Raji (cell line): ENCODE measurements around the gene MDP1.
A peak's percentile ranks its signal among the peaks of the same experiment; 100 is the strongest.

Experiments used
- POLR2A ChIP-seq: IDR thresholded peaks from 2 replicates; pipeline ENCODE4 v1.6.1; 2011; ENCODE audit warnings: low read depth, low read length, control low read depth; ENCODE audit not compliant: insufficient read depth

Gene MDP1

DNA sequence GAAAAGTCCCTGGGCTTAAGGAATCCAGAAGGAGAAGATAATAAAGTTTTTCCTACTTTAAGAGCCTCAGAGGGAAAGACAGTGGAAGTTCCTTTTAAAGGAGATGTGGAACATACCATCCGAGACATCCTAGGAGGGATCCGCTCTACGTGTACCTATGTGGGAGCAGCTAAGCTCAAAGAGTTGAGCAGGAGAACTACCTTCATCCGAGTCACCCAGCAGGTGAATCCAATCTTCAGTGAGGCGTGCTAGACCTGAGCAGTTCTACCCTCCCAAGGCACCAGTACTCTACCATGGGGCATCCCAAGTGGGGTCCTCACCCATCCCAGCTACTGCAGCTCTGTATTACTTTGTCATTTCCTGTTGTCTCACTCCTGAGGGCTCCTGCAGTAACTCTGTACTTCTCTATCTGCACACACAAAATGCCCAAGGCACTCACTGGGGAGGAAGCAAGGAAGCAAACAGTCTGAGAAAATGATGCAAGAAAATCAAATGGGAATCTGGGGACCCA is 22.7 kb upstream of the MDP1 start:
- no peak for TF ChIP-seq POLR2A

GRCh38 chr14:24238123-24238522 is 22.3 kb upstream of the MDP1 start:
- TF ChIP-seq POLR2A = no peak

- TF ChIP-seq POLR2A = no peak
These were observed 21.6 kb upstream of the MDP1 start for GRCh38 chr14:24237463-24237955.

- TF ChIP-seq POLR2A = no peak
These were observed 21.0 kb upstream of the MDP1 start for GRCh38 chr14:24236689-24237462.

GRCh38 chr14:24235804-24236688 is 20.2 kb upstream of the MDP1 start:
- TF ChIP-seq POLR2A = no peak

DNA sequence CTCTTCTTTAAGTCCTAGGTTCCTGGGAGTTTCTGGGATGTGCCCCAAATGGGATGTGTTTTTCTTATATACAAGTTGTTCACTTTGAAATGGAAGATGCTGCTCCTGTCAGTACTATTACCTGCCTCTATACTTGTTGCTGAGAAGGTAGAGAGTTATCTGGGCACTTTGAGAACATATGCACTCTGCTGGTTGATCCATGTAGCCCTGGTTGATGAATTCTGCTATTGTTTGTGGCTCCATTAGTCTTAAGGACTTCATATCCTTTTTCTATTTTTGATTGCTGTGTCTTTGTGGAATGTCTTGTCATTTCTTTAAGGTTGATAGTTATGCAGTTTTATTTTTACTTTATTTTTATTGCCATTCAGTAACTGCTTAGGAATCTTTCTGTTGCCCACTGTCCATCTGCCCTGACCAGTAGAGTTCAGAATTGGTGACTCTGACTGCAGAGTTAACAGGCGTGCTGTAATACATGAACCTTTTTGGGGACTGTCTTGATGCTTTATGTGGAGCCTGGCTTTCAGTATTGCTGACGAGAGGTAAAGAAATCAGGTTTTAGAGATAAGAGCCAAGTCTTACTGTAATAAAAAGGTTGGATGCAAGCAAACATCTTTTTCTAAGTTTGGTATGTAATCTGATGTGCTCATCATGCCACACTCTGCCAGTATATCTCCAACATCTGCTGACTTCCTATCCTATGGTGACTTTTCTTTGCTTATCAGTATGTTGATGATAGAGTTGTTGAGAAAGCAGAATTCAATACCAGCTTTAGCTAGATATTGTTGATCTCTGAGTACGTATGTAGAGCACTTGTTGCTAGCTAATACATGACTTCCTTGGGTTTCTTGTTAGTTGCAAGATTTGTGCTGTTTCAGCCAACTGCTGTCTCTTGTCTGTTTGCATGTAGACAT is 18.5 kb upstream of the MDP1 start:
- no peak for TF ChIP-seq POLR2A

DNA sequence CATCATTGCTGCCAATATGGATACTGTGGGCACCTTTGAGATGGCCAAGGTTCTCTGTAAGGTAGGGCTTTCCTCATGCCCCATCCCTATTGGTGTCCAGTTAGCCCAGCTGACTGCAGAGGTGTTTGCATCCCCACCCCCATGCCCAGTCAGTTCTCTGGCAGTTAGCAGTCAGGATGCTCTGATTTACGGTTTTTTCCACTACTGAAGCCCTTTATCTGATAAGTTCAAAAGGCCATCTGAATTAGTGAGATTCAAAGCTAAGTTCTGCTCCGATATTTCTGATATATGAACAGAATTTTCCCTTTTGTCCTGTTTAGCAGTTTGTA is 17.6 kb upstream of the MDP1 start:
- TF ChIP-seq POLR2A = no peak

DNA sequence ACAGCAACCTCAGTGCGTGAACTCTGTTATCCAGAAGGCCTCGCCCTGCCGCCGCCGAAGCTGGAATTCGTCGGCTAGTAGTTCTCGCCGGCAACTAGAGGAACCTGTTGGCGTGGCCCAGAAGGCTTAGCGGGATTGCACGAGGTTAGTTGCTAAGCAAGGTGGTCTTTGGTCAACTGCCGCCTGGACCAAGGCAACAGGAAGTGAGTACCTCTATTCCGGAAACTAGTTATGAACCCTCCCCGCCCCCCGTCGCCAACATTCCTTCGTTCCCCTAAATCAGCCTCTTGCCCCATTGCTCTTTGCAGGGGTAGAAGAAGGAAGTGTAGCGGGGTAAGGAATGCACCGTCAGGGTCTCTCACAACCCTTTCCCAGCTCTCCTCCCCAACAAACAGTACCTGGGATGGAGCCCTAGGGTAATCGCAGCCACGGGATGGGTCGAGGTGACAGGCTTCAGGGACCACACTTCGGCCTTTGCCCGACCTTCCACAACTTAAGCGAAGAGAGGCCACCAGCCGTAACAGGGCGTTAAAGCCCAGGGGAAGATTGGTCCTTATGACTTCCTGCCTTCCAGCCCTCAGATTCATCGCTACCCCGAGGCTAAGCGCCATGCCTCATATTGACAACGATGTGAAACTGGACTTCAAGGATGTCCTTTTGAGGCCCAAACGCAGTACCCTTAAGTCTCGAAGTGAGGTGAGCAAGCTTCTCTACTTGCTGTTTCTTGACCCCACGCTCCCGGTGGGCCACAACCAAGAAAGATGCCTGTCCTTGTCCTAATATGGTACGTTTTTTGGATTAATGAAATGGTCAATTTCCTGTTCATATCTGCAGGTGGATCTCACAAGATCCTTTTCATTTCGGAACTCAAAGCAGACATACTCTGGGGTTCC is 17.0 kb upstream of the MDP1 start, which contains the start of gene GMPR2:
GMPR2 (plus strand) TSS at position 285 of the 893 bp plus-strand sequence; CDS start at position 610, 325 bp downstream.
- TF ChIP-seq POLR2A = peak; percentile 54; the same call in 1 of the 2 replicates

- peak; percentile 66 for TF ChIP-seq POLR2A
These were observed 16.3 kb upstream of the MDP1 start, which contains the start of gene NEDD8 for GRCh38 chr14:24232121-24232644. NEDD8 (minus strand) TSS chr14:24232367; CDS start chr14:24232267, 100 bp downstream.

DNA sequence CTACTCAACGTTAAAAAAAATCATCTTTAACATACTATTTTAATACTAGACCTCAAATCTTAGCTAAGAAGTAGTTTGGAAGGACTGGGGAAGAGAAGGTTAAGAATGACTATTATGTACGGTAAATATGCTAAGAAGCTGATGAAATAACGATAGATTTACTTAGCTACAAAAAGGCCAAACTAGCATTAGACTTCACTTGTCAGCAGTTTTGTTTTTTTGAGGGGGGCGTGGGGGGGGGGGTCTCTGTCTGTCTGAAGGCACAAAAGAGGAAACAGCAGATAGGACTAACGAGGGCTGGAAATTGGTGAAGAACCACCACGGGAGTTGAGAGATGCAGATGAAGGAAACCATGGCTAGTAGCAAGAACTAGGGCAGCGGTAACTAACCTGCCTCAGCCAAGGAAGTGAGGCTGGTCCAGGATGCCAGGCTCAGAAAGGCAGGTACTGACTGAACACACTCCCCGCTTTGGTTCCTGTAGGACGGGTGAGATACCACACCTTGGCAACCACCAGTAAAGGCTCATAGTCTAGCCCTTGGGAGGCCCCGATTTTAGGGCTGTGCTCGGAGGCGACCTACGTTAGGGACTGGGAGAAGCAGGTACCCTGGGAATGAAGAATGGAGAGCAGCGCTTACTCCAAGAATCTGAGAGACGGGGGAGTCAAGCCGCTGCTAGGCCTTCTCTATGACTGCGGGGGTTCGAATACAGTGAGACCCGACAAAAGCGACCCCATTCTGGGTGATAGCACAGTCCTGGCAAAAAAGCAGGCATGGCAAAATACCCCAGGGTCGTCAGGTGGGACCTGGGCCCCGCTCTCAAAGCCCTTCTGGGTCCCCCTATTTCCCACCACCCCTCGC is 15.6 kb upstream of the MDP1 start:
- TF ChIP-seq POLR2A = no peak

GRCh38 chr14:24228902-24229301 is 13.0 kb upstream of the MDP1 start:
- TF ChIP-seq POLR2A = no peak

DNA sequence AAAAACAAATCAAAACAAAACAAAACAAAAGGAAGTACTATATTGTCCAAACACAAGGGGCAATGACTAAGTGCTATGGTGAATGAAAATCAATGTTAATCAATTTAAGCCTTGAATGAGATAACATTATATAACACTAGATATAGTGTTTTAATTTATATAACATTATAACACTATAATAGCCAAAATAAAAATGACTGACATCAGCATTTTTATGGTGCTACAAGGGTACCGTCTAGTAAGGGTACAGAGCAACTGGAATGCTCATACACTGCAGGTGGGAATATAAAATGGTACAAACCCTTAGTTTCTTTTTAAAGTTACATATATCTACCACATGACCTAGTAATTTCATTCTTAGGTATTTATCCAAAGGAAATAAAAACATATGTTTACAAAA is 10.6 kb upstream of the MDP1 start:
- no peak for TF ChIP-seq POLR2A
